MM.1S (cell line): ENCODE data around the gene KCNMA1.

Experiments used
- EZH2 ChIP-seq: fragments of 300-600 bp; sonication (generic); optimal IDR thresholded peaks from 2 replicates; pipeline ENCODE3; 2017; ENCODE audit warnings: low read depth, mild to moderate bottlenecking, antibody characterized with exemption, low read length, mixed read lengths
- TF ChIP-seq, protein P1 (sequence below): fragments of 300-600 bp; sonication (generic); IDR thresholded peaks from 2 replicates; pipeline ENCODE4 v1.5.1; 2016; ENCODE audit warnings: antibody characterized with exemption, low read length, mixed read lengths

- TF ChIP-seq, protein P1, sequence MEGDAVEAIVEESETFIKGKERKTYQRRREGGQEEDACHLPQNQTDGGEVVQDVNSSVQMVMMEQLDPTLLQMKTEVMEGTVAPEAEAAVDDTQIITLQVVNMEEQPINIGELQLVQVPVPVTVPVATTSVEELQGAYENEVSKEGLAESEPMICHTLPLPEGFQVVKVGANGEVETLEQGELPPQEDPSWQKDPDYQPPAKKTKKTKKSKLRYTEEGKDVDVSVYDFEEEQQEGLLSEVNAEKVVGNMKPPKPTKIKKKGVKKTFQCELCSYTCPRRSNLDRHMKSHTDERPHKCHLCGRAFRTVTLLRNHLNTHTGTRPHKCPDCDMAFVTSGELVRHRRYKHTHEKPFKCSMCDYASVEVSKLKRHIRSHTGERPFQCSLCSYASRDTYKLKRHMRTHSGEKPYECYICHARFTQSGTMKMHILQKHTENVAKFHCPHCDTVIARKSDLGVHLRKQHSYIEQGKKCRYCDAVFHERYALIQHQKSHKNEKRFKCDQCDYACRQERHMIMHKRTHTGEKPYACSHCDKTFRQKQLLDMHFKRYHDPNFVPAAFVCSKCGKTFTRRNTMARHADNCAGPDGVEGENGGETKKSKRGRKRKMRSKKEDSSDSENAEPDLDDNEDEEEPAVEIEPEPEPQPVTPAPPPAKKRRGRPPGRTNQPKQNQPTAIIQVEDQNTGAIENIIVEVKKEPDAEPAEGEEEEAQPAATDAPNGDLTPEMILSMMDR = no peak
- TF ChIP-seq EZH2 = no peak
Observed at GRCh38 chr10:77451886-77452285, 185.7 kb downstream of the KCNMA1 start.
